ENCODE data around the gene ATP2B2.
"Not testable (repeated sequence)": the region's sequence is repeated elsewhere in the genome, so short reads cannot be mapped to it uniquely, and the experiment has no call there.

ATP2B2 gene

GRCh38 chr3:10546820-10547263 is 41.5 kb upstream of the ATP2B2 start:
- TF ChIP-seq CTCF (IDR thresholded peaks at IDR 0.05; ENCODE audit: low read depth, low read length, missing control alignments): no peak
- DNase-seq (ENCODE audit: low read depth): no peak
- H3K4me3 ChIP-seq (ENCODE audit: low read depth, low read length): no peak overlapping the region
- in situ Hi-C loops (cut with HindIII; ENCODE audit: low sequenced_read_pairs): no loop called here

- in situ Hi-C loops (cut with HindIII; ENCODE audit: low sequenced_read_pairs): no loop called here
- TF ChIP-seq CTCF (IDR thresholded peaks at IDR 0.05; ENCODE audit: low read depth, low read length, missing control alignments): no peak
- DNase-seq (ENCODE audit: low read depth): no peak
- H3K4me3 ChIP-seq (ENCODE audit: low read depth, low read length): no peak overlapping the region
Observed at GRCh38 chr3:10546181-10546624, 40.8 kb upstream of the ATP2B2 start.

GRCh38 chr3:10542518-10542917 is 37.1 kb upstream of the ATP2B2 start:
- no peak for TF ChIP-seq CTCF (IDR thresholded peaks at IDR 0.05; ENCODE audit: low read depth, low read length, missing control alignments)
- in situ Hi-C loops (cut with HindIII; ENCODE audit: low sequenced_read_pairs): no loop called here
- DNase-seq (ENCODE audit: low read depth): no peak
- no peak overlapping the region for H3K4me3 ChIP-seq (ENCODE audit: low read depth, low read length)

- in situ Hi-C loops (cut with HindIII; ENCODE audit: low sequenced_read_pairs); H3K4me3 ChIP-seq (ENCODE audit: low read depth, low read length); DNase-seq (ENCODE audit: low read depth): not testable (repeated sequence)
Observed at GRCh38 chr3:10540347-10540746, 35.0 kb upstream of the ATP2B2 start.

GRCh38 chr3:10534066-10534465 is 28.7 kb upstream of the ATP2B2 start:
- in situ Hi-C loops (cut with HindIII; ENCODE audit: low sequenced_read_pairs): no loop called here
- no peak for DNase-seq (ENCODE audit: low read depth)
- no peak overlapping the region for H3K4me3 ChIP-seq (ENCODE audit: low read depth, low read length)
- no peak for TF ChIP-seq CTCF (IDR thresholded peaks at IDR 0.05; ENCODE audit: low read depth, low read length, missing control alignments)

GRCh38 chr3:10533737-10534023 is 28.3 kb upstream of the ATP2B2 start:
- DNase-seq (ENCODE audit: low read depth): no peak
- H3K4me3 ChIP-seq (ENCODE audit: low read depth, low read length): no peak overlapping the region
- TF ChIP-seq CTCF (IDR thresholded peaks at IDR 0.05; ENCODE audit: low read depth, low read length, missing control alignments): no peak
- in situ Hi-C loops (cut with HindIII; ENCODE audit: low sequenced_read_pairs): no loop called here

GRCh38 chr3:10532939-10533736 is 27.8 kb upstream of the ATP2B2 start:
- in situ Hi-C loops (cut with HindIII; ENCODE audit: low sequenced_read_pairs): no loop called here
- no peak for TF ChIP-seq CTCF (IDR thresholded peaks at IDR 0.05; ENCODE audit: low read depth, low read length, missing control alignments)
- H3K4me3 ChIP-seq (ENCODE audit: low read depth, low read length): no peak overlapping the region
- no peak for DNase-seq (ENCODE audit: low read depth)
